IMR-90 (cell line): ENCODE data around the gene PCDHGB5. TPM values are rescaled to one million over a fixed set of nuclear protein-coding genes. Genes with fewer than 3 reads are reported as not detected.
A peak's percentile ranks its signal among the peaks of the same experiment; 100 is the strongest.

Source experiments
- ATAC-seq: fragments of 200-7000 bp; cut with Tn5 transposase; 2 replicates; pipeline ENCODE4 v1.9.1; 2020; ENCODE audit warnings: low read depth, mild to moderate bottlenecking, moderate library complexity
- BruUV-seq: library from RNA; stranded (reverse); fragments of 400-500 nt; replicated peaks from 2 replicates; lab custom pipeline; 2021; lab: Mats Ljungman, UMichigan
- CTCF ChIA-PET: fragments of 300-600 bp; formaldehyde crosslinking; extraction: SDS; loops from one replicate; lab custom pipeline; 2021; ENCODE audit warnings: antibody characterized with exemption; lab: Yijun Ruan, JAX
- POLR2A ChIA-PET: fragments of 300-600 bp; sonication (Branson Sonifier 250); formaldehyde crosslinking; loops from one replicate; lab custom pipeline; 2022; ENCODE audit warnings: antibody characterized with exemption; ENCODE audit not compliant: unreplicated experiment; lab: Charles Lee
- DNase-seq: peaks from one replicate; pipeline ENCODE4 v3.0.0; 2013
- H2AFZ ChIP-seq: replicated peaks from 2 replicates; pipeline ENCODE3; 2013; ENCODE audit warnings: low read length, mild to moderate bottlenecking; ENCODE audit not compliant: poor library complexity
- H2AK5ac ChIP-seq: 2 replicates; pipeline ENCODE4 v1.6.1; 2013; ENCODE audit warnings: low read depth, low read length, inconsistent platforms
- H2AK9ac ChIP-seq: replicated peaks from 2 replicates; pipeline ENCODE3; 2013; ENCODE audit warnings: mild to moderate bottlenecking, low read depth, low read length, moderate library complexity; ENCODE audit not compliant: poor library complexity
- H2BK120ac ChIP-seq: 2 replicates; pipeline ENCODE4 v1.6.1; 2013; ENCODE audit warnings: low read depth, low read length, inconsistent platforms
- H2BK15ac ChIP-seq: 3 replicates; pipeline ENCODE4 v1.6.1; 2013; ENCODE audit warnings: low read depth, low read length, inconsistent platforms
- H2BK20ac ChIP-seq: 2 replicates; pipeline ENCODE4 v1.6.1; 2013; ENCODE audit warnings: low read depth, mild to moderate bottlenecking, inconsistent platforms, low read length, moderate library complexity
- H2BK5ac ChIP-seq: 2 replicates; pipeline ENCODE4 v1.6.1; 2013; ENCODE audit warnings: mild to moderate bottlenecking, low read depth, low read length, inconsistent platforms; ENCODE audit not compliant: poor library complexity, severe bottlenecking
- H3K14ac ChIP-seq: replicated peaks from 2 replicates; pipeline ENCODE4 v1.6.1; 2013; ENCODE audit warnings: low read depth, low read length, inconsistent platforms
- H3K18ac ChIP-seq: 2 replicates; pipeline ENCODE4 v1.6.1; 2013; ENCODE audit warnings: low read depth, low read length, control low read depth
- H3K23ac ChIP-seq: 2 replicates; pipeline ENCODE4 v1.6.1; 2013; ENCODE audit warnings: low read depth, low read length, inconsistent platforms
- H3K27ac ChIP-seq: 2 replicates; pipeline ENCODE4 v1.5.1; 2013; ENCODE audit warnings: mild to moderate bottlenecking, control low read depth, low read length; ENCODE audit not compliant: insufficient read depth
- H3K27me3 ChIP-seq: 2 replicates; pipeline ENCODE4 v1.6.1; 2013; ENCODE audit warnings: low read length; ENCODE audit not compliant: control insufficient read depth, insufficient read depth
- H3K36me3 ChIP-seq: 2 replicates; pipeline ENCODE4 v1.6.1; 2013; ENCODE audit warnings: low read length, mixed read lengths; ENCODE audit not compliant: control insufficient read depth, insufficient read depth
- H3K4ac ChIP-seq: 2 replicates; pipeline ENCODE4 v1.6.1; 2013; ENCODE audit warnings: low read depth, low read length, inconsistent platforms
- H3K4me1 ChIP-seq: 2 replicates; pipeline ENCODE4 v1.6.1; 2013; ENCODE audit warnings: low read length, mixed read lengths; ENCODE audit not compliant: control insufficient read depth, insufficient read depth
- H3K4me2 ChIP-seq: 2 replicates; pipeline ENCODE4 v1.6.1; 2013; ENCODE audit warnings: low read depth, mild to moderate bottlenecking, control low read depth, low read length, moderate library complexity
- H3K4me3 ChIP-seq: 2 replicates; pipeline ENCODE4 v1.5.1; 2013; ENCODE audit warnings: low read depth, mild to moderate bottlenecking, control low read depth, low read length, moderate library complexity; ENCODE audit not compliant: insufficient read depth
- H3K56ac ChIP-seq: 2 replicates; pipeline ENCODE4 v1.6.1; 2013; ENCODE audit warnings: low read length, inconsistent platforms; ENCODE audit not compliant: insufficient read depth; ENCODE audit errors: extremely low read depth
- H3K79me1 ChIP-seq, 2 experiments: 2 replicates each; pipeline ENCODE4 v1.6.1; 2013; ENCODE audit warnings: low read length in 2 of 2, inconsistent platforms in 1 of 2, low read depth in 1 of 2
- H3K9ac ChIP-seq: 2 replicates; pipeline ENCODE4 v1.6.1; 2013; ENCODE audit warnings: low read depth, low read length, control low read depth
- H3K9me1 ChIP-seq: 2 replicates; pipeline ENCODE4 v1.6.1; 2013; ENCODE audit warnings: low read length, inconsistent platforms; ENCODE audit not compliant: insufficient read depth
- H3K9me3 ChIP-seq: 2 replicates; pipeline ENCODE4 v1.6.1; 2013; ENCODE audit warnings: low read length; ENCODE audit not compliant: control insufficient read depth, insufficient read depth
- H4K20me1 ChIP-seq: 2 replicates; pipeline ENCODE4 v1.6.1; 2013; ENCODE audit warnings: low read length, inconsistent platforms; ENCODE audit not compliant: insufficient read depth
- H4K5ac ChIP-seq: 2 replicates; pipeline ENCODE4 v1.6.1; 2013; ENCODE audit warnings: mild to moderate bottlenecking, low read depth, low read length, control low read depth
- H4K8ac ChIP-seq, 2 experiments: 2 replicates each; pipeline ENCODE4 v1.6.1; 2013; ENCODE audit warnings: low read depth in 2 of 2, low read length in 2 of 2, control low read depth in 1 of 2, inconsistent platforms in 1 of 2
- H4K91ac ChIP-seq: 2 replicates; pipeline ENCODE4 v1.6.1; 2013; ENCODE audit warnings: low read depth, low read length, inconsistent platforms; ENCODE audit not compliant: insufficient read depth
- BHLHE40 ChIP-seq: fragments of 150-350 bp; IDR thresholded peaks from 2 replicates; pipeline ENCODE4 v1.6.1; 2016; ENCODE audit warnings: mild to moderate bottlenecking, low read depth, low read length
- CEBPB ChIP-seq: IDR thresholded peaks from 2 replicates; pipeline ENCODE4 v1.6.1; 2012; ENCODE audit warnings: low read depth, low read length, improper control_type of control experiment
- CHD1 ChIP-seq: IDR thresholded peaks from 2 replicates; pipeline ENCODE4 v1.6.1; 2012; ENCODE audit warnings: low read depth, low read length, improper control_type of control experiment
- FOS ChIP-seq: fragments of 150-350 bp; IDR thresholded peaks from 2 replicates; pipeline ENCODE4 v1.6.1; 2016; ENCODE audit warnings: low read depth, low read length
- MAFK ChIP-seq: IDR thresholded peaks from 2 replicates; pipeline ENCODE4 v1.6.1; 2012; ENCODE audit warnings: low read depth, low read length, improper control_type of control experiment
- MAZ ChIP-seq: IDR thresholded peaks from 2 replicates; pipeline ENCODE4 v1.6.1; 2012; ENCODE audit warnings: low read depth, mild to moderate bottlenecking, low read length, improper control_type of control experiment, moderate library complexity, borderline replicate concordance
- MXI1 ChIP-seq: IDR thresholded peaks from 2 replicates; pipeline ENCODE4 v1.6.1; 2012; ENCODE audit warnings: low read depth, mild to moderate bottlenecking, low read length, moderate library complexity, borderline replicate concordance
- NFE2L2 ChIP-seq: fragments of 150-350 bp; IDR thresholded peaks from 2 replicates; pipeline ENCODE4 v1.6.1; 2016; ENCODE audit warnings: low read depth, mild to moderate bottlenecking, low read length
- POLR2A ChIP-seq: IDR thresholded peaks from 2 replicates; pipeline ENCODE4 v1.6.1; 2012; ENCODE audit warnings: mild to moderate bottlenecking, low read depth, low read length
- RAD21 ChIP-seq: IDR thresholded peaks from 2 replicates; pipeline ENCODE4 v1.6.1; 2012; ENCODE audit warnings: low read length, improper control_type of control experiment
- RCOR1 ChIP-seq: IDR thresholded peaks from 2 replicates; pipeline ENCODE4 v1.6.1; 2012; ENCODE audit warnings: mild to moderate bottlenecking, low read length, improper control_type of control experiment; ENCODE audit not compliant: insufficient replicate concordance
- RFX5 ChIP-seq: IDR thresholded peaks from 2 replicates; pipeline ENCODE4 v1.8.0; 2012; ENCODE audit warnings: low read depth, mild to moderate bottlenecking, low read length, moderate library complexity
- SMC3 ChIP-seq: fragments of 150-350 bp; IDR thresholded peaks from 2 replicates; pipeline ENCODE4 v1.6.1; 2016; ENCODE audit warnings: low read depth, mild to moderate bottlenecking, antibody characterized with exemption, low read length, moderate library complexity
- WGBS, 2 experiments: methylation state at CpG; one replicate each; pipeline versions ENCODE4 v1.1.5 to v1.1.7; 2013; ENCODE audit warnings: missing lambda C conversion rate in 2 of 2; ENCODE audit not compliant: insufficient read length in 1 of 2; ENCODE audit errors: extremely low coverage in 2 of 2; 5-methylcytosine and 5-hydroxymethylcytosine counted together
- dilution Hi-C: fragments of 300-500 bp; cut with HindIII; formaldehyde crosslinking; loops from one replicate; pipeline ENCODE4 v1.14.3; 2018; ENCODE audit warnings: low sequenced_read_pairs; ENCODE audit not compliant: unreplicated experiment
- in situ Hi-C: fragments of 300-500 bp; cut with MboI; formaldehyde crosslinking; loops from 3 replicates; pipeline ENCODE4 v1.14.3; 2019; ENCODE audit warnings: low sequenced_read_pairs, inconsistent platforms, mixed read lengths
- intact Hi-C: fragments of 100-400 bp; cut with micrococcal nuclease; formaldehyde crosslinking; loops from 2 replicates; pipeline ENCODE4 v1.10.0; 2022
- polyA plus RNA-seq, 3 experiments: library from polyadenylated mRNA; depleted of rRNA; stranded (reverse); fragments of >200 nt; gene quantifications; 2 replicates each; pipeline ENCODE4 v1.2.3, GENCODE V29; 2012; ENCODE audit warnings: low replicate concordance in 1 of 3
- total RNA-seq: library from RNA; depleted of rRNA; stranded (reverse); fragments of >200 nt; gene quantifications from 2 replicates; pipeline ENCODE4 v1.2.3, GENCODE V29; 2012
- TF ChIP-seq, protein P1 (sequence below): fragments of 150-350 bp; IDR thresholded peaks from 2 replicates; pipeline ENCODE4 v1.6.1; 2017; ENCODE audit warnings: mild to moderate bottlenecking, antibody characterized with exemption, low read length, low read depth
- TF ChIP-seq, protein P2 (sequence below): conservative IDR thresholded peaks from 2 replicates; pipeline ENCODE4 v1.5.1; 2012; ENCODE audit warnings: mild to moderate bottlenecking, low read depth, low read length, improper control_type of control experiment

PCDHGB5 gene
- total and polyA plus RNA-seq, 2 of the 4 experiments (the other 2 are of a cell fraction), result 17.2 to 20.0 TPM

- Histone ChIP-seq H3K18ac (no peak overlapping the region), H3K9me3 (peaks cover 60% of the 10 kb centered on the region), H4K91ac (no peak overlapping the region), H3K14ac (no peak overlapping the region), H4K20me1 (no peaks in the 10 kb centered on the region), H4K8ac (no peak overlapping the region), H2AK9ac (no peak overlapping the region), H4K5ac (no peak overlapping the region), H3K4me1 (no peaks in the 10 kb centered on the region), H2BK20ac (no peak overlapping the region), H3K4me3 (no peak overlapping the region), H2BK120ac (no peak overlapping the region), H3K9ac (no peak overlapping the region), H3K4me2 (no peak overlapping the region), H3K4ac (no peak overlapping the region), H3K27ac (no peak overlapping the region), H2AFZ (no peak overlapping the region), H3K36me3 (peaks cover 3% of the 10 kb centered on the region; the same call in 1 of the 2 replicates), H3K23ac (no peak overlapping the region), H3K9me1 (no peaks in the 10 kb centered on the region), H3K27me3 (no peaks in the 10 kb centered on the region), H3K56ac (no peak overlapping the region), H2BK15ac (no peak overlapping the region), H2BK5ac (no peak overlapping the region), H3K79me1 (no peaks in the 10 kb centered on the region), H2AK5ac (no peak overlapping the region)
- POLR2A ChIA-PET, result no interaction called here
- no peak for TF ChIP-seq RFX5
- TF ChIP-seq CEBPB, result no peak
- no peak for TF ChIP-seq SMC3
- TF ChIP-seq MAFK, result no peak
- no peak for TF ChIP-seq RAD21
- TF ChIP-seq MXI1, result no peak
- TF ChIP-seq FOS, result no peak
- no peak for TF ChIP-seq BHLHE40
- TF ChIP-seq POLR2A, result no peak
- TF ChIP-seq NFE2L2, result no peak
- no peak for TF ChIP-seq RCOR1
- no peak for TF ChIP-seq CHD1
- TF ChIP-seq, protein P1, sequence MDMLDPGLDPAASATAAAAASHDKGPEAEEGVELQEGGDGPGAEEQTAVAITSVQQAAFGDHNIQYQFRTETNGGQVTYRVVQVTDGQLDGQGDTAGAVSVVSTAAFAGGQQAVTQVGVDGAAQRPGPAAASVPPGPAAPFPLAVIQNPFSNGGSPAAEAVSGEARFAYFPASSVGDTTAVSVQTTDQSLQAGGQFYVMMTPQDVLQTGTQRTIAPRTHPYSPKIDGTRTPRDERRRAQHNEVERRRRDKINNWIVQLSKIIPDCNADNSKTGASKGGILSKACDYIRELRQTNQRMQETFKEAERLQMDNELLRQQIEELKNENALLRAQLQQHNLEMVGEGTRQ, result no peak
- TF ChIP-seq MAZ, result no peak
- TF ChIP-seq, protein P2, sequence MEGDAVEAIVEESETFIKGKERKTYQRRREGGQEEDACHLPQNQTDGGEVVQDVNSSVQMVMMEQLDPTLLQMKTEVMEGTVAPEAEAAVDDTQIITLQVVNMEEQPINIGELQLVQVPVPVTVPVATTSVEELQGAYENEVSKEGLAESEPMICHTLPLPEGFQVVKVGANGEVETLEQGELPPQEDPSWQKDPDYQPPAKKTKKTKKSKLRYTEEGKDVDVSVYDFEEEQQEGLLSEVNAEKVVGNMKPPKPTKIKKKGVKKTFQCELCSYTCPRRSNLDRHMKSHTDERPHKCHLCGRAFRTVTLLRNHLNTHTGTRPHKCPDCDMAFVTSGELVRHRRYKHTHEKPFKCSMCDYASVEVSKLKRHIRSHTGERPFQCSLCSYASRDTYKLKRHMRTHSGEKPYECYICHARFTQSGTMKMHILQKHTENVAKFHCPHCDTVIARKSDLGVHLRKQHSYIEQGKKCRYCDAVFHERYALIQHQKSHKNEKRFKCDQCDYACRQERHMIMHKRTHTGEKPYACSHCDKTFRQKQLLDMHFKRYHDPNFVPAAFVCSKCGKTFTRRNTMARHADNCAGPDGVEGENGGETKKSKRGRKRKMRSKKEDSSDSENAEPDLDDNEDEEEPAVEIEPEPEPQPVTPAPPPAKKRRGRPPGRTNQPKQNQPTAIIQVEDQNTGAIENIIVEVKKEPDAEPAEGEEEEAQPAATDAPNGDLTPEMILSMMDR, result no peak
- in situ Hi-C loops (no loop called here), intact Hi-C loops (no loop called here), dilution Hi-C loops (no loop called here)
- WGBS, 2 experiments, result no CpG with 5 or more reads among the region's 5 CpGs
- TSS peak; percentile 8 for BruUV-seq
- CTCF ChIA-PET, result no interaction called here
- no peak for ATAC-seq
- DNase-seq, result no peak
Measured at GRCh38 chr5:141356133-141356532, 41.6 kb upstream of the PCDHGB5 start.
